ENCODE results near the gene ACACB.

GRCh38 chr12:109156586-109156985 is 40.2 kb downstream of the ACACB start:
- TF ChIP-seq, protein P1, sequence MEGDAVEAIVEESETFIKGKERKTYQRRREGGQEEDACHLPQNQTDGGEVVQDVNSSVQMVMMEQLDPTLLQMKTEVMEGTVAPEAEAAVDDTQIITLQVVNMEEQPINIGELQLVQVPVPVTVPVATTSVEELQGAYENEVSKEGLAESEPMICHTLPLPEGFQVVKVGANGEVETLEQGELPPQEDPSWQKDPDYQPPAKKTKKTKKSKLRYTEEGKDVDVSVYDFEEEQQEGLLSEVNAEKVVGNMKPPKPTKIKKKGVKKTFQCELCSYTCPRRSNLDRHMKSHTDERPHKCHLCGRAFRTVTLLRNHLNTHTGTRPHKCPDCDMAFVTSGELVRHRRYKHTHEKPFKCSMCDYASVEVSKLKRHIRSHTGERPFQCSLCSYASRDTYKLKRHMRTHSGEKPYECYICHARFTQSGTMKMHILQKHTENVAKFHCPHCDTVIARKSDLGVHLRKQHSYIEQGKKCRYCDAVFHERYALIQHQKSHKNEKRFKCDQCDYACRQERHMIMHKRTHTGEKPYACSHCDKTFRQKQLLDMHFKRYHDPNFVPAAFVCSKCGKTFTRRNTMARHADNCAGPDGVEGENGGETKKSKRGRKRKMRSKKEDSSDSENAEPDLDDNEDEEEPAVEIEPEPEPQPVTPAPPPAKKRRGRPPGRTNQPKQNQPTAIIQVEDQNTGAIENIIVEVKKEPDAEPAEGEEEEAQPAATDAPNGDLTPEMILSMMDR (conservative IDR thresholded peaks at IDR 0.05; ENCODE audit: low read depth, low read length): no peak
- no peak for TF ChIP-seq EZH2 (IDR thresholded peaks at IDR 0.05; ENCODE audit: borderline replicate concordance, low read depth, low read length, poor library complexity, severe bottlenecking)

All from A673 (cell line).